ENCODE results near the gene ACTC1.

Gene ACTC1

DNA sequence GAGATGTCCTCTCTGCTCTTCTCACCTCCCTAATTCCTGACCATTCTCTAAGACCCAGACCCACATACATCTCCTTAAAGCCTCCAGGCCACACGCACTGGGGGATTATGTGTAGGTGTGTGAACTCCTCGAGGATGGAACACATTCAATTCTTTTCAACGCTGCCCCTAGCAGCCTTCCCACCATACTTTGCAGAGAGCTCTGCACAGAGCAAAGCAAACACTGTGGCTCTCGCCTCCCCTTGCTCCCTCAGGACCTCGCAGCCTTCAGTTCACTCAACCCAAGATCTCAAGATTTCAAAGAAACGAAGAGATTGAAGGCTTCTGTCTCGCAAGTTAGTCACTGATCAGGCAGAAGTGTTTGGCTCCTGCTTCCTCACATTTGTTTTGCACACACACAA lies 6.0 kb downstream of the ACTC1 start:
- TF ChIP-seq POLR2A (IDR thresholded peaks at IDR 0.05; ENCODE audit: low read length), result no peak
- no peak for TF ChIP-seq GATA1 (IDR thresholded peaks at IDR 0.05; ENCODE audit: low read depth, low read length)

DNA sequence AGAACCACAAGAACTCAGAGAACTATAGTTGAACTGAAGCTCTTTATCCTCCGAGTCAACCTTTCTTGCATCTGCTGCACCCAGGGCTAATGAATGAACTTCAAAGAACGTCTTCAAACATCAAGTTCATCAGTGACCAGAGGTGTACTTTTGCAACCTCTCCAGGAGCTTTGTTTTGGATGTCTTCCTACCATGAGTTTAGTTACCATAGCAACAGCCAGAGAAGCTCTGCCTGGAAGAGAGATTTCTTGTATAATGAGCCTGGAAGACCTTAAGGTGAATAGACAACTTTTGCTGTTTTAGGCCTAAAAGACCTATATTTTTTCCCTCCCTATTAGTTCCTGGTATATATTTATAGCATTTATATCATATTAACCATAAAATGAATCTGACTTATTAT lies 9.1 kb downstream of the ACTC1 start:
- no peak for DNase-seq
- no peak for TF ChIP-seq POLR2A (IDR thresholded peaks at IDR 0.05; ENCODE audit: low read length)
- TF ChIP-seq GATA1 (IDR thresholded peaks at IDR 0.05; ENCODE audit: low read depth, low read length), result no peak

More for the DNA sequence above, 6.0 kb downstream of the ACTC1 start:
- DNase-seq, result no peak

GRCh38 chr15:34783991-34784390 lies 11.4 kb downstream of the ACTC1 start:
- no peak for DNase-seq
- TF ChIP-seq POLR2A (IDR thresholded peaks at IDR 0.05; ENCODE audit: low read length) (no peak), GATA1 (IDR thresholded peaks at IDR 0.05; ENCODE audit: low read depth, low read length) (no peak)

DNA sequence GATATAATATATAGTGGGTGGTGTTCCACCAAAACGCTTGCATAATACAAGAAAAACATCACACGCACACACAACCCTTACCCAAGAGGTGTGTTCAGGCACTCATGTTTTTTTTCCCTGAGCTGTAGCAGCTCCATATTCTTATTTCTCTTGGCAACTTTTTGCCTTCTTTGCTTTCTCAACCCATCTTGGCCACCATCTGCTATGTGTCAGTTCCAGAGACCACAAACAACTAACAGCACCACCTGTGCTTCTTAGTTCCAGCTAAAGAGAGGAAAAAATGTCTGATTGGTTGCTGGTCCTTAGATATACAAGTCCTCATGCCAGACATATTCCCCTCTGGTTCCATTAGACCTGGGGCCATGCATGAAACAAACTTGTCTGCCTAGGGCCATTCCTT lies 11.9 kb downstream of the ACTC1 start:
- DNase-seq, result no peak
- no peak for TF ChIP-seq GATA1 (IDR thresholded peaks at IDR 0.05; ENCODE audit: low read depth, low read length)
- no peak for TF ChIP-seq POLR2A (IDR thresholded peaks at IDR 0.05; ENCODE audit: low read length)

DNA sequence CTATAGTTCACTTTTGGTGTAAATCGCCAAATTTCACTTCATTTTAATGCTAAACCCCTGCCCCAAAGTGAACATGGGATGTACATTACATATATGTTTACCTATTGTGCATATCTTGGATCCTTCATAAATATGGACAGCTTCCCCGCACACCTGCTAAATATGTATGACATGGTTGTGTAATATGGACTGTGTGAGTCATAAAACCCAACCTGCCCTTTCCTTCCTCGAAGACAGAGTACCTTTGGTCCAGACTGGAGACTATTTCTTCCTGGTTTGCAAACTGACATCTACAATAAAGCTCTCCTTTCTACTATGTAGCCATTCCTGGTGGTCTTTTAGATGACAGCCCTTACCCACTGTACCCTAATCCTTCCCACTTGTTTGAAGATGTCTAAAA lies 12.4 kb downstream of the ACTC1 start:
- no peak for TF ChIP-seq GATA1 (IDR thresholded peaks at IDR 0.05; ENCODE audit: low read depth, low read length)
- TF ChIP-seq POLR2A (IDR thresholded peaks at IDR 0.05; ENCODE audit: low read length), result no peak

DNA sequence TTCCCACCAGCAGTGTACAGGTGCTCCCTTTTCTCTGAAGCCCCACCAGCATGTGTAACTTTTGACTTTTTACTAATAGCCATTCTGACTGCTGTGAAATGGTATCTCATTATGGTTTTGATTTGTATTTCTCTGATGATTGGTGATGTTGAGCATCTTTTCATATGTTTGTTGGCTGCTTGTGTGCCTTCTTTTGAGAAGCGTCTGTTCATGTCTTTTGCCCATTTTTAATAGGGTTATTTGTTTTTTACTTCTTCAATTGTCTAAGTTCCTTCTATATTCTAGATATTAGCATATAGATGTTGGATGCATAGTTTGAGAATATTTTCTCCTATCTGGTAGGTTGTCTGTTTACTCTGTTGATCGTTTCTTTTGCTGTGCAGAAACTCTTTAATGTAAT lies 14.6 kb downstream of the ACTC1 start:
- no peak for TF ChIP-seq POLR2A (IDR thresholded peaks at IDR 0.05; ENCODE audit: low read length)
- no peak for TF ChIP-seq GATA1 (IDR thresholded peaks at IDR 0.05; ENCODE audit: low read depth, low read length)
- no peak for DNase-seq

More for the DNA sequence above, 12.4 kb downstream of the ACTC1 start:
- no peak for DNase-seq

- DNase-seq, result no peak
- TF ChIP-seq GATA1 (IDR thresholded peaks at IDR 0.05; ENCODE audit: low read depth, low read length) (no peak), POLR2A (IDR thresholded peaks at IDR 0.05; ENCODE audit: low read length) (no peak)
Observed at GRCh38 chr15:34776606-34777105, 18.7 kb downstream of the ACTC1 start.

GRCh38 chr15:34773917-34774316 lies 21.4 kb downstream of the ACTC1 start:
- DNase-seq, result no peak
- TF ChIP-seq POLR2A (IDR thresholded peaks at IDR 0.05; ENCODE audit: low read length) (no peak), GATA1 (IDR thresholded peaks at IDR 0.05; ENCODE audit: low read depth, low read length) (no peak)

DNA sequence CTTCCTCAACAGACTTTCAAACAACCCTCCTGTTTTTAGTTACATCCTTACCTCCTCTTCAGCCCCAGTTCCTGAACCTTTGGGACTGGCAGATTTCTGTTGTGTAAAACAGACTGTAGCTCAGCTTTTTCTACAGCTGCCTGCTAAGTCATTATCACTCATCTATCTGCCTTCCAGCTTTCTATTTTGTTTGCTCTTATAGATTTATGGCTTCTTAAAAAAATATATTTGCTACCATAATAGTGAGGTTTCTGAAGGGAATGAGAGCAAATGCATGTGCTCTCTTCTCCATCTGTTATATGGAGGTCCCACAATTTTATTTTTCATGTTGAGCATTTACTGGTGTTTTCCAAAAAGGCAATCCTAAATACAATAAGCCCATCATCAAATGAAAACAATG lies 22.3 kb downstream of the ACTC1 start:
- no peak for DNase-seq
- TF ChIP-seq GATA1 (IDR thresholded peaks at IDR 0.05; ENCODE audit: low read depth, low read length) (no peak), POLR2A (IDR thresholded peaks at IDR 0.05; ENCODE audit: low read length) (no peak)

DNA sequence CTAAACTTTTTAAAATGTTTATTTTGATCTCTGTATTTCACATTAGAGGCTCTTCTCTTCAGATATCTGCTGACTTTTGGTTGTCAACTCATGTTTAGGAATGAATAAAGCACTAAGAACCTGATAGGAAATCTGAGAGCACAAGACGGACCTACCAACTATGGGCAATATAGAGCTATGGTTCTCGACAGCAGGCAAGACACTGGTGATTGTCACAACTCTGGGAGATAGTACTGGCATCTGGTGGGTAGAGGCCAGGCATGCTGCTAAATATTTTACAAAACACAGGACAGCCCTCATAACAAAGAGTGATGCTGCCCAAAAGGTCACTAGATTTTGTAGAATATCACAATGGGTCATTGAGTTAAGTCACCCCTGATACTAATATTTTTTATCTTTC lies 23.0 kb downstream of the ACTC1 start:
- no peak for DNase-seq
- TF ChIP-seq POLR2A (IDR thresholded peaks at IDR 0.05; ENCODE audit: low read length), result no peak
- TF ChIP-seq GATA1 (IDR thresholded peaks at IDR 0.05; ENCODE audit: low read depth, low read length), result no peak

DNA sequence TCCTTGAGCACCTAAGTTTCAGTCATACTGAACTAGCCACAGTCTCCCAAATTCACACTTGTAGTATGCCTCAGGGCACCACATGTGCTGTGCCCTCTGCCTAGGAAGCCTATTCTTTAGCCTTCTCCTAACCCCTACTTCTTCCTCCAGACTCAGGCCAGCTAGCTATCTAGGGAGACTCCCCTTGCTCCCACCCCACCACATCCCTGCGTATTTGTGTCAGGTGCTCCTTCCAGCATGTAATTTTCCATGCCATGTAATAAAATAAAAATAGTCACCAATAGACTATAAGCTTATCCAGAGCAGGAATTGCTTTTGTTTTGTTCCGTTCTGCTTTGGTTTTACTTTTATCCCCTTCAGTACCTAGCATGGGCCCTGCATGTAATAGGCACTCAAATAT lies 25.6 kb downstream of the ACTC1 start:
- TF ChIP-seq POLR2A (IDR thresholded peaks at IDR 0.05; ENCODE audit: low read length) (no peak), GATA1 (IDR thresholded peaks at IDR 0.05; ENCODE audit: low read depth, low read length) (no peak)

DNA sequence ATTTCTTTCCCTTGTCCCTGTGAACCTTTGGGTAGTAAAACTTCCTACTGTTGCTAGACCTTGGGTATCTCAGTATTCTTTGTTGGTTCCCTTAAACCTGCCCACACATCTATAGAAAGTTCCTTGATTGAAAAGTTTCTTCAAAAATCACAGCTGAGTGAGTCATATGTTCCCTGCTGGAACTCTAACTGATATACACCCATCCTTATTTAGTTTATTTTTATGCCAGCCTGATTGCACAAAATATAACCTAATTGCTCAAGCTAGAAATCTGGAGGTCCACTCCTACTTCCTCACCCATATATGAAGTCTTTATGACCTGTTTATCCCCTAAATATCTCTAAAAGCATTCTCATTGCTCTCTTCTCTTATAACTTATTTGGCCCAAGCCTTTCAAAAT lies 26.8 kb downstream of the ACTC1 start:
- no peak for DNase-seq

More for the DNA sequence above, 25.6 kb downstream of the ACTC1 start:
- no peak for DNase-seq

GRCh38 chr15:34765741-34766140 lies 29.6 kb downstream of the ACTC1 start:
- TF ChIP-seq POLR2A (IDR thresholded peaks at IDR 0.05; ENCODE audit: low read length), result no peak
- no peak for DNase-seq

More for the DNA sequence above, 26.8 kb downstream of the ACTC1 start:
- TF ChIP-seq POLR2A (IDR thresholded peaks at IDR 0.05; ENCODE audit: low read length) (no peak), GATA1 (IDR thresholded peaks at IDR 0.05; ENCODE audit: low read depth, low read length) (no peak)

GRCh38 chr15:34760909-34761308 lies 34.4 kb downstream of the ACTC1 start:
- TF ChIP-seq POLR2A (IDR thresholded peaks at IDR 0.05; ENCODE audit: low read length) (no peak), GATA1 (IDR thresholded peaks at IDR 0.05; ENCODE audit: low read depth, low read length) (no peak)
- DNase-seq, result no peak

GRCh38 chr15:34759992-34760391 lies 35.4 kb downstream of the ACTC1 start:
- no peak for DNase-seq
- no peak for TF ChIP-seq GATA1 (IDR thresholded peaks at IDR 0.05; ENCODE audit: low read depth, low read length)
- no peak for TF ChIP-seq POLR2A (IDR thresholded peaks at IDR 0.05; ENCODE audit: low read length)

GRCh38 chr15:34759347-34759746 lies 36.0 kb downstream of the ACTC1 start:
- TF ChIP-seq GATA1 (IDR thresholded peaks at IDR 0.05; ENCODE audit: low read depth, low read length) (no peak), POLR2A (IDR thresholded peaks at IDR 0.05; ENCODE audit: low read length) (no peak)
- DNase-seq, result no peak

All from erythroblast (primary cell).